Activated naive CD8-positive, alpha-beta T cell treated with anti-CD3 and anti-CD28 coated beads, Interleukin-2, amount 50 U/mL, for 24 hours (primary cell): ENCODE measurements around the gene FMN2.

ENCODE experiments used
- ATAC-seq: fragments of 150-1000 bp; cut with Tn5 transposase; one replicate; pipeline ENCODE4 v1.10.0; 2021
- DNase-seq: peaks from one replicate; pipeline ENCODE4 v3.0.0; 2021
- H3K27ac Mint-ChIP-seq: one replicate; pipeline ENCODE4 v1.8.0; 2021; ENCODE audit warnings: mild to moderate bottlenecking, mixed read lengths
- H3K27me3 Mint-ChIP-seq: one replicate; pipeline ENCODE4 v1.8.0; 2021; ENCODE audit warnings: mixed read lengths
- H3K36me3 Mint-ChIP-seq: one replicate; pipeline ENCODE4 v1.8.0; 2021; ENCODE audit warnings: low read depth, mixed read lengths
- H3K4me1 Mint-ChIP-seq: one replicate; pipeline ENCODE4 v1.8.0; 2021; ENCODE audit warnings: mixed read lengths
- H3K4me3 Mint-ChIP-seq: one replicate; pipeline ENCODE4 v1.8.0; 2021; ENCODE audit warnings: mild to moderate bottlenecking, moderate library complexity, mixed read lengths
- H3K9me3 Mint-ChIP-seq: one replicate; pipeline ENCODE4 v1.8.0; 2021; ENCODE audit warnings: mixed read lengths

FMN2 gene

DNA sequence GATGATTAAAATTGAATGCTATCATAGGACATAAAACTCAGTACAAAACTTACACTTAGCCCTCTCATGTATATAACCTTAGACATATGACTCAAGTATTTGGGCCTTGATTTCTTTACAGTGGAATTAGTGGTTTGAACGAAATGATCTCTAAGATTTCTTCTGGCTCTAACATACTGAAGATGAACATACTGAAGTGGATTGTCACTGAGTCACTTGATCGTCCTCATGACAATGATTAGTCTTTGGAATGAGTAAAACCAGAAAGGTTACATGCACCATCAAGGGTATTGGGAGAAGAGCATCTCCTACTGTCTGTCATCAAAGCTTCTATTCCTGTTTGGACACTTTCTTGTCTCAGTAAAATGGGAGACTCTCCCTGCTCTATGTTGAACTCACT lies 17.4 kb downstream of the FMN2 start:
- no peaks in the 10 kb centered on the region for H3K4me1 Mint-ChIP-seq
- H3K27me3 Mint-ChIP-seq, result peaks cover 3% of the 10 kb centered on the region
- DNase-seq (no peak), ATAC-seq (no peak)
- no peak overlapping the region for H3K4me3 Mint-ChIP-seq
- no peaks in the 10 kb centered on the region for H3K9me3 Mint-ChIP-seq
- H3K27ac Mint-ChIP-seq, result no peak overlapping the region
- H3K36me3 Mint-ChIP-seq, result no peaks in the 10 kb centered on the region

DNA sequence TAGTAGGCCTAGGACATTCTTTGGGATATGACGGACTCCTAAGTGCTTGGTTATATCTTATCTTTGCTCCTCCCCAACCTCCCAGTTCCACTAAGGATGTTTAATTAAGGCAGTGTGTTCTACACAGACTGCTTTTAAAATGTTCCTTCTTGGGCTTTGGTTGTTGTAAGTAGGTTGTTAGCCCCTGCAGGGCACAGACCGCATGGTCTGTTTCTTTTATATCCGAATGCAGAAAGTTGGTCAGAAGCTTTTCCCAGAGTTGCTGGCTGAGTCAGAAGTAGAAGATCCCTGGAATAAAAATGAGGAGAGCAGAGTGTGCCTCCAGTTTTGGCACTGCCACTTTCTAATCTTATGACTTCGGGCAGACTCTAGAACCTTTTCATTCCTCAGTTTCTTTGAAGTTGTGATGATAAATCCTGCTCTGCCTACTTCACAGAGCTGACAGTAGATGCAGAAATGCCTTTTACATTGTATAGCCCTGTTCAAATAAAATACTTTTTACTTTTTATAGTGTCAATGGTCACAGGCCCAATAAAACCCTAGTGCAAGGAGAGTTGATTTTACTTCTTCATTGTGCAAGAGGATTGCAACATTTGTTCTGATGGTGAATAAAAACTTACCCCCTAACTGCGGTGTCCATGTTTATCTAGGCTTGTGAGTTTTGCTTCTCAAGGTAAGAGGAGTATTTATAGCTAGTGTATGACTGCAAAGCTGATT lies 18.4 kb downstream of the FMN2 start:
- Mint-ChIP-seq H3K9me3 (no peaks in the 10 kb centered on the region), H3K36me3 (no peaks in the 10 kb centered on the region), H3K27ac (no peak overlapping the region), H3K27me3 (peaks cover 3% of the 10 kb centered on the region), H3K4me1 (no peaks in the 10 kb centered on the region), H3K4me3 (no peak overlapping the region)
- no peak for DNase-seq
- ATAC-seq, result no peak

DNA sequence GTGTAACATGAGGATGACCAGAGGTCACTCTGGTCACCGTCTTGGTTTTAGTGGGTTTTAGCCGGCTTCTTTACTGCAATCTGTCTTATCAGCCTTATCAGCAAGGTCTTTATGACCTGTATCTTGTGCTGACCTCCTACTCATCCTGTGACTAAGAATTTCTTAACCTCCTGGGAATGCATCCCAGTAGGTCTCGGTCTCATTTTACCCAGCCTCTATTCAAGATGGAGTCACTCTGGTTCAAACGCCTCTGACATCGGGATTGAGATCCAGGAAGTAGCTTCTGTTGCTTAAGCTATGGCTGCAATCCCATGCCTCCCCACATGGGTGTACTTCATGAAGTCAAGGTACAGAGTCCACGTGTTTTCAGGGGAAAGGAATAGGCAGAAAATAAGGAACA lies 19.9 kb downstream of the FMN2 start:
- no peak for ATAC-seq
- no peaks in the 10 kb centered on the region for H3K9me3 Mint-ChIP-seq
- no peak overlapping the region for H3K27ac Mint-ChIP-seq
- no peaks in the 10 kb centered on the region for H3K4me1 Mint-ChIP-seq
- no peaks in the 10 kb centered on the region for H3K36me3 Mint-ChIP-seq
- H3K27me3 Mint-ChIP-seq, result peaks cover 3% of the 10 kb centered on the region
- H3K4me3 Mint-ChIP-seq, result no peak overlapping the region
- DNase-seq, result no peak

DNA sequence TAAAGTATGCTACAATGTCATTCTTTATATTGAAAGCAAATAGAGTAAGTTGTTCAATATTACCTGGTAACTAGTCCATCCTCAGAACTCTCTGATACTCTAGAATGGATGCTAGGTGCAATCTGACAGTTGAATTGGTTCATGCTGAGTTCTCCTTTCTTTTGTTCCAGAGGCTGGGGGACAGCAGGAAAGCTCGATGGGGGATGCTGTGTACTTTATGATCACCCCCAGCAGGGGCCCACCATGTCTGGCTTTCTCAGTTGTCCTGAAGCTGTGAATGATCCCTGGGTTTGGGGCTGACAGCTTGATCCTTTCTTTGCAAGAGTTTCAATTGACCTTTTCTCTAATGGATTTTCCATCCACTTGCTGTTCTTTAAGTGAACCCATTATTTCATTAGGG lies 22.5 kb downstream of the FMN2 start:
- no peak for DNase-seq
- Mint-ChIP-seq H3K4me3 (no peak overlapping the region), H3K9me3 (no peaks in the 10 kb centered on the region), H3K27me3 (no peaks in the 10 kb centered on the region), H3K27ac (no peak overlapping the region), H3K36me3 (no peaks in the 10 kb centered on the region), H3K4me1 (no peaks in the 10 kb centered on the region)
- no peak for ATAC-seq

DNA sequence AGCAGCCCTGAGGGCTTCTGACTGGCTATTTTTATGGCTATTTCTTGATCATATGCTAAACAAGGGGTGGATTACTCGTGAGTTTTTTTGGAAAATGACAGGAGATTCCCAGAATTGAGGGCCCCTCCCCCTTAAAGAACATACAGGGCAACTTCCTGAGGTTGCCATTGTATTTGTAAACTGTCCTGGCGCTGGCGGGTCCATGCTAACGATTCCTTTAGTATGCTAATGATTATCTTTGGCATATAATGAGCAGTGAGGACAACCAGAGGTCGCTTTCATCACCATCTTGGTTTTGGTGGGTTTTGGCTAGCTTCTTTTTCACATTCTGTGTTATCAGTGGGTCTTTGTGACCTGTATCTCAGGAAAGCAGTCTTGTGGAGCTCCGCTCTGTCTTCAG lies 24.1 kb downstream of the FMN2 start:
- Mint-ChIP-seq H3K9me3 (no peaks in the 10 kb centered on the region), H3K27ac (no peak overlapping the region), H3K4me1 (no peaks in the 10 kb centered on the region), H3K27me3 (no peaks in the 10 kb centered on the region), H3K36me3 (no peaks in the 10 kb centered on the region), H3K4me3 (no peak overlapping the region)
- ATAC-seq (no peak), DNase-seq (no peak)

DNA sequence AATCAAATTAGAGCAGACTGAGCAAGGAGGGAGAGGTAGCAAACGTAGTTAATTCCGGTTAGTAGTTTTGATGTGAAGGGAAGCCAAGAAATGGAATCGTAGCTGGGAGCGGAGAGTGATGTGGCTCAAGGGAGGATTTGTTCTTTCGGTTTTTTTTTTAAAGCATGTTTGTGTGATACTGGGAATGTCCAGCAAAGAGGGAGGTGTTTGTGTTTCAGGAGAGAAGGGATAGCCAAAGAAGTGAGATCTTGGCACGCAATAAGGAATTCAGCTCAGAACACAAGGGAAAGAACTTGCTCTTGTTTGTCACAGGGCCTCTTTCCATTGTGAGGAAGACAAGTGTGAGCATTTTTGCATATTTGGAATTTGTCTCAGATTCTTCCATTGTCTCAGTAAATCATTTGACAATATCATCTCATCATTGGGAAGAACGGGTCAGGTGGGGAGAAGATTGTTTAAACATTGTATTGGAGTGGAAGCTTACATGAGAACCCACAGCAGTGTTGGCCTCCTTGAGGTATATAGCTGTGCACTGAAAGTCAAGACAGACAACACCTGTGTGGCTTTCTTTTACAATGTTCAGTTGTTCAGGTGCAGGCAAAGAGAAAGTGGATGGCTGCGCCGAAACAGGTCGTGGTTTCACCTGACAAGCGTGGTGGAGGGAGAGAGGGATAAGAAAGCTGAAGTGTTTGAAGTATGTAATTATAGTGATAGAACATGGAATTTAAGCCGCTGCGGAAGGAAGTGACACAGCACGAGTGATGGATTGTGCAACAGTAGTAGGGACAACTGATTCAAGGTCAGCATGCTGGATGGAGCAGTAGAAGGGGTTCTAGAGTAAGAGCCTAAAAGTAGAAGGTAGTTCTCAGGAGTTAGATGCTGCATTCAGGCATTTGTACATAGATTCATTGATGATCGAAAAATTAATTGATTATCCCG lies 25.4 kb downstream of the FMN2 start:
- Mint-ChIP-seq H3K4me1 (no peaks in the 10 kb centered on the region), H3K4me3 (no peak overlapping the region), H3K27ac (no peak overlapping the region), H3K36me3 (no peaks in the 10 kb centered on the region), H3K9me3 (no peaks in the 10 kb centered on the region), H3K27me3 (no peaks in the 10 kb centered on the region)
- ATAC-seq, result no peak
- DNase-seq, result no peak

DNA sequence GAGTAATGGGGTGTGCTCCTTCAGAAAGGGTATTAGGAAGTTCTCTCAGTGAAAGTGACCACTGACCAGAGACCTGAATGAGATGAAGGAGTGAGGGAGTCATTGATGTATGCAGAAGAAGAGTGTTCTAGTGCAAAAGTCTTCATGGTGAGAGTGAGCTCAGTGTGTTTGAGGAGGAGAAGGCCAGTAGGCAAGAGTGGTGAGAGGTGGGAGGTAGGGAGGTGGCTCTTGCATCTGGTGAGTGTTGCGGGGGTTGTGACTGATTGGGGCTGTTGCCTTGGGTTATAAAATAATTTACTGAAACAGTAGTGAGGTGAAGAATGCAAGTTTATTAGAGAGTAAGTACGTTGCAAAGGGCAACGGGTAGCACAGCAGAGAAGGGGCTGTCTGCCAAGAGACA lies 26.2 kb downstream of the FMN2 start:
- no peaks in the 10 kb centered on the region for H3K4me1 Mint-ChIP-seq
- no peaks in the 10 kb centered on the region for H3K36me3 Mint-ChIP-seq
- H3K9me3 Mint-ChIP-seq, result no peaks in the 10 kb centered on the region
- DNase-seq (no peak), ATAC-seq (no peak)
- no peak overlapping the region for H3K27ac Mint-ChIP-seq
- no peak overlapping the region for H3K4me3 Mint-ChIP-seq
- no peaks in the 10 kb centered on the region for H3K27me3 Mint-ChIP-seq

DNA sequence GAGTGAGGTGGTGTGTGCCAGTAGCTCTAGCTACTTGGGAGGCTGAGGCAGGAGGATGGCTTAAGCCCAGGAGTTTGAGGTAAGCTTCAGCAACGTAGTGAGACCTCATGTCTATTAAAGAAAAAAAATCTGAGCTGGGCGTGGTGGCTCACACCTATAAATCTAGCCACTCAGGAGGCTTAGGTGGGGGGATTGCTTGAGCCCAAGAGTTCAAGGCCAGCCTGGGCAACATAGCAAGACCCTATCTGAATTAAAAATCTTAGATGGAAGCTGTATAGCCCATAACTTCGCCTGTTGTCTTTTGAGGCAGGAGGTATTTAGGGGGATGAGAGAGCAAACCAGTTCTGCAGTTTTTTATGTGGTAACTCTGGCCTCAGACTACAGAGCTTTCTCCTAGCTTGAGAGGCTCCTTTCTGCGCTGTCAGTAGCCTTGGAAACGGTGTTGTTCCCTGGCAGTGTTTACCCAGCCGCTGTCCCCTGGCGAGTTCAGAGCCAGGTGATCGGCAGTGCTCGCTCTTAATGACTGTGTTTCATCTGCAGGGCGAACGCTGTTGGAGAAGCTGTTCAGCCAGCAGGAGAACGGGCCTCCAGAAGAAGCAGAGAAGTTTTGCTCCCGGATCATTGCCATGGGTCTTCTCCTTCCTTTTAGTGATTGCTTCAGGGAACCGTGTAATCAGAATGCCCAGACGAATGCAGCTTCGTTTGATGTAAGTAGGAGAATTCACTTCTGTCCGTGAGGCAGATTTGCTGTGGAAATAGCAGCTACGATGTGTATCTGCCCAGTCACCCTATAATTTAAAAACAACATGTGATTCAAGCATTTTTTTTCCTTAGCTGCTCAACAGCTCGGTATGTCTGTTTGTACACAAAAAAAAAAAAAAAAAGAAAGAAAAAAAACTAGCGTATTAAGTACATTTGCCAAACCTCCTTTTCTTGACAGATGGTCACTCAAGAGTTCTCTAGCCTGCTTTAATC lies 31.2 kb downstream of the FMN2 start:
- no peak overlapping the region for H3K4me3 Mint-ChIP-seq
- no peak for DNase-seq
- no peak overlapping the region for H3K27ac Mint-ChIP-seq
- no peaks in the 10 kb centered on the region for H3K9me3 Mint-ChIP-seq
- H3K36me3 Mint-ChIP-seq, result no peaks in the 10 kb centered on the region
- H3K27me3 Mint-ChIP-seq, result no peaks in the 10 kb centered on the region
- no peaks in the 10 kb centered on the region for H3K4me1 Mint-ChIP-seq
- ATAC-seq, result no peak

DNA sequence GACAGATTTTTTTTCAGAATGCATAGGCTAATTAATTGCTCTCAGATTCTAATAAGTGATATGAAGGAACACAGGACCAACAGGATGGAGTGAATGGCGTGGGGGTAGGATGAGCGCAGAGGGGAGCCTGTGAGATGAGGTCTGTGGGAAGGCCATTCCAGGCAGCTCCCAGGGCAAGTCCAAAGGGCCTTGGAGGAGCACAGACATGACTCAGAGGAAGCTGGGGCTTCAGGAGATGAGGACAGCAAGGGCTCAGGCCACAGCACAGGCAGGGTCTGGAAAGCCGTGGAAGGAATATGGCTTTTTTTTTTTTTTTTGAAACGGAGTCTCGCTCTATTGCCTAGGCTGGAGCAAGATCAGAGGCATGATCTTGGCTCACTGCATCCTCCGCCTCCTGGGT lies 35.1 kb downstream of the FMN2 start:
- Mint-ChIP-seq H3K36me3 (no peaks in the 10 kb centered on the region), H3K27ac (no peak overlapping the region), H3K9me3 (peaks cover 4% of the 10 kb centered on the region), H3K4me1 (no peaks in the 10 kb centered on the region), H3K4me3 (no peak overlapping the region), H3K27me3 (no peaks in the 10 kb centered on the region)
- DNase-seq (no peak), ATAC-seq (no peak)

DNA sequence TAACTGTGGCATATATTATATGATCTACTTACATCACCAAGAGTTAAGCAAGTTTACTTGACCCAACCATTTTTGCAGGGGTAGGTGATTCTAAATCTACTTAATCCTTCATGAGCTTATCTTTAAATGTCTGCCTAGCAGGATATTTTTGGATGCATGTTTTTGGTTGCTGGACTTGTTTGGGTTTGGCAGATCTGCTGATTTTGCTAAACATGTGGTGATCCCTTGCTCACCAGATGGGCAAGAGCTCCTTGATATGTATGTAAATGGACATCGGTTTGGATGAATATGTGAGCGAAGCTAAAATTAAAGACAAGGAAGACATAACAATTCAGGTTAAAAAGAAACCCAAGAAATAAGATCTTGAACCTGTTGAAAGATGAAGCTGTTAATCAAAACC lies 36.7 kb downstream of the FMN2 start:
- DNase-seq (no peak), ATAC-seq (no peak)
- Mint-ChIP-seq H3K36me3 (no peaks in the 10 kb centered on the region), H3K4me1 (no peaks in the 10 kb centered on the region), H3K27me3 (no peaks in the 10 kb centered on the region), H3K9me3 (peaks cover 4% of the 10 kb centered on the region), H3K4me3 (no peak overlapping the region), H3K27ac (no peak overlapping the region)

DNA sequence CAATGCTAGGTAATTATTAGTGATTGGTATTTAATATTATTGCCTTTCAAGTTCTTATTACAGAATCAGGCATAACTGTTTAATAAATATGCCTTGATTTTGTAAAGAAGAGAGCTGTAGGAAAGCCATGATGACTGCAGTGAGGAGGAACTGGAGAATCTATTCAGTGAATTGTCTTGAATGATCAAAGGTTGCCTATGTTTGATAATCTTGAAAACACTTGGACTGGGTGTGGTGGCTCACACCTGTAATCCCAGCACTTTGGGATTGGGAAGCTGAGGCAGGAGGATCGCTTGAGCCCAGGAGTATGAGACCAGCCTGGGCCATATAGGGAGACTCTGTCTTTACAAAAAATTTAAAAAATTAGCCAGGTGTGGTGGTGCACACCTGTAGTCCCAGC lies 42.4 kb downstream of the FMN2 start:
- ATAC-seq (no peak), DNase-seq (no peak)
- Mint-ChIP-seq H3K36me3 (no peaks in the 10 kb centered on the region), H3K4me3 (no peak overlapping the region), H3K9me3 (peaks cover 4% of the 10 kb centered on the region), H3K27me3 (peaks cover 3% of the 10 kb centered on the region), H3K27ac (no peak overlapping the region), H3K4me1 (no peaks in the 10 kb centered on the region)

DNA sequence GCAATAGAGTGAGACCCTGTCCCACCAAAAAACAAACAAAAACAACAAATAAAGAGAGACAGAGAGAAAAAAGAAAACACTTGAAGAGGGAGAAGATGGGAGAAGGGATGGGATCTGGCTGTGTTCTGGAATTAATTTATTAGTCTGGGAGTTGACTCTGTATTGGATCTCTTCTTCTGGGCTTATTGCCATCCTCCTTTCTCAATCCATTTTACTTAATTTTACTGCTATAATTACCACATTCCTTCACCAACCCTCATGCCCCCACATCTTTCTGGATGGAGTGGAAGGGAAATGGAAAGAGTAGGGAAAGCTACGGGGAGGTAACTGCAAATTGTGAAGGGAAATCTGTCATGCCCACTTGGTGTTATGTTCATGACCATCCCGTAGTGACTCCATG lies 42.9 kb downstream of the FMN2 start:
- ATAC-seq (no peak), DNase-seq (no peak)
- no peaks in the 10 kb centered on the region for H3K36me3 Mint-ChIP-seq
- H3K4me3 Mint-ChIP-seq, result no peak overlapping the region
- peaks cover 3% of the 10 kb centered on the region for H3K27me3 Mint-ChIP-seq
- no peaks in the 10 kb centered on the region for H3K4me1 Mint-ChIP-seq
- no peak overlapping the region for H3K27ac Mint-ChIP-seq
- H3K9me3 Mint-ChIP-seq, result peaks cover 4% of the 10 kb centered on the region

DNA sequence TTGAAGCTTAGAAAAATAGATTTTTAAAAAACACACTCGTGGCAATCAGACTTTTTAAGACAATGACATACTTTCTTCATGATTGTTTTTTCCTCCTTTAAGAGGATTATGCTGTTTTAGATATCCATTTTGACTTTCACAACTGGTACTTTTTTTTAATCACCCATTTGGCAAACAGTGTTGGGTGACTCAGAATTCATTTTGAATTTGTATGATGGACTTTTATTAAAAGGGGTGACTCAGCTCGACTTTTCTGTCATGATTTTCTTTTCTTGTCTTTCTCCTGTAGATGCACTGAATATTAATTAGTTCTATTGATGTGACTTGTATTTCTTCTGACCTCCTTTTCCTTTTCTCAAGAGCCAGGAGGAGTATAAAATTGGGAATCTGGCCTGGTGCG lies 44.7 kb downstream of the FMN2 start:
- Mint-ChIP-seq H3K9me3 (no peaks in the 10 kb centered on the region), H3K27ac (no peak overlapping the region), H3K27me3 (peaks cover 3% of the 10 kb centered on the region), H3K4me1 (no peaks in the 10 kb centered on the region), H3K4me3 (no peak overlapping the region), H3K36me3 (no peaks in the 10 kb centered on the region)
- DNase-seq (no peak), ATAC-seq (no peak)

DNA sequence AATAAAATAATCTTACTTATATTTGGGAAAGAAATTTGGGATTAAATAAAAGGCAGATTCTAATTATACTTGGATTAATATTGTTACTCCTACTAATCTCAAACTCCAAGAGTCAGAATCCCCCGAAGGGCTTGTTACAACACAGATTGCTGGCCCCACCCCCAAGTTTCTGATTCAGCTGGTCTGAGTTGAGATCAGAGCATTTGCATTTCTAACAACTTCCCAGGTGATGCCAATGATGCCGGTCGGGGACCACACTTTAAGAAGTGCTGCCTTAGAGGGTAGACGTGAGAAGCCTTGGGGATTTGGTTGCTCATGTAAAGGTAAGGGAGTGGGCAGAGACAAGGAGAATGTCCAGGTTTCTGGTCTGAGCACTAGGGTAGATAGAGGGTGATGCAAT lies 47.2 kb downstream of the FMN2 start:
- ATAC-seq (no peak), DNase-seq (no peak)
- H3K9me3 Mint-ChIP-seq, result no peaks in the 10 kb centered on the region
- H3K36me3 Mint-ChIP-seq, result no peaks in the 10 kb centered on the region
- no peak overlapping the region for H3K27ac Mint-ChIP-seq
- H3K27me3 Mint-ChIP-seq, result peaks cover 3% of the 10 kb centered on the region
- no peak overlapping the region for H3K4me3 Mint-ChIP-seq
- H3K4me1 Mint-ChIP-seq, result no peaks in the 10 kb centered on the region
